AG09319 (cell line): Measurements from ENCODE around the gene ESPL1.

Experiments
- DNase-seq: peaks from one replicate; pipeline ENCODE4 v3.0.0-alpha.2; 2010; ENCODE audit warnings: low read depth; ENCODE audit errors: extremely low read depth
- TF ChIP-seq, protein P1 (sequence below): IDR thresholded peaks from 2 replicates; pipeline ENCODE4 v1.5.1; 2011; ENCODE audit warnings: low read depth, mild to moderate bottlenecking, inconsistent platforms, low read length, moderate library complexity

Gene ESPL1

DNA sequence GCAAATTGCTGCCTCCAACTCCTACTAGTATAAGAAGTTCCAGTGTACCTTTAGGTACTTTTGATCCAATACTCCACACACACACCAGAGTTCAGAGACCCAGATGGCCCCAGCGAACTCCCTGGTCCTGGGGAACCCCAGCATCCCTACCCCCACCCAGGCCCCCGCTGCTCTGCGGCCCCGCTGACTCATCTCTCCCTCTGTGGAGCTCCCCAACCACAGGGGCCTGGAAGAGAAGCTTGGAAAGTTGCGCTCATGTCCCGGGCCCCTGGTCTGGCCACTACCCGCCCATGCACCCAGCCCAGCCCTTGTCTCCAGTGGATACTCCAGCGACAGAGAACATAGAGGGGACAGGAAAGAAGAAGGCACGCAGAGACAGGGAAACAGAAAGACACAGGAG lies 72.3 kb downstream of the ESPL1 start:
- DNase-seq = no peak
- TF ChIP-seq, protein P1, sequence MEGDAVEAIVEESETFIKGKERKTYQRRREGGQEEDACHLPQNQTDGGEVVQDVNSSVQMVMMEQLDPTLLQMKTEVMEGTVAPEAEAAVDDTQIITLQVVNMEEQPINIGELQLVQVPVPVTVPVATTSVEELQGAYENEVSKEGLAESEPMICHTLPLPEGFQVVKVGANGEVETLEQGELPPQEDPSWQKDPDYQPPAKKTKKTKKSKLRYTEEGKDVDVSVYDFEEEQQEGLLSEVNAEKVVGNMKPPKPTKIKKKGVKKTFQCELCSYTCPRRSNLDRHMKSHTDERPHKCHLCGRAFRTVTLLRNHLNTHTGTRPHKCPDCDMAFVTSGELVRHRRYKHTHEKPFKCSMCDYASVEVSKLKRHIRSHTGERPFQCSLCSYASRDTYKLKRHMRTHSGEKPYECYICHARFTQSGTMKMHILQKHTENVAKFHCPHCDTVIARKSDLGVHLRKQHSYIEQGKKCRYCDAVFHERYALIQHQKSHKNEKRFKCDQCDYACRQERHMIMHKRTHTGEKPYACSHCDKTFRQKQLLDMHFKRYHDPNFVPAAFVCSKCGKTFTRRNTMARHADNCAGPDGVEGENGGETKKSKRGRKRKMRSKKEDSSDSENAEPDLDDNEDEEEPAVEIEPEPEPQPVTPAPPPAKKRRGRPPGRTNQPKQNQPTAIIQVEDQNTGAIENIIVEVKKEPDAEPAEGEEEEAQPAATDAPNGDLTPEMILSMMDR = no peak
